SK-N-SH (cell line): ENCODE results near the gene CHRM1. TPM values are rescaled to one million over a fixed set of nuclear protein-coding genes. Genes with fewer than 3 reads are reported as not detected.

Experiments
- CTCF ChIA-PET: fragments of 300-600, 350-600 bp; formaldehyde crosslinking; extraction: SDS; loops from one replicate; lab custom pipeline; 2021; lab: Yijun Ruan, JAX
- POLR2A ChIA-PET: fragments of 350-600 bp; sonication (Branson Sonifier 250); formaldehyde crosslinking; extraction: SDS; loops from one replicate; lab custom pipeline; 2020; ENCODE audit warnings: antibody characterized with exemption, inconsistent platforms; lab: Yijun Ruan, JAX
- DNase-seq: peaks from one replicate; pipeline ENCODE4 v3.0.0; 2012
- H2AFZ ChIP-seq: fragments of 200-600 bp; sonication (generic); 2 replicates; pipeline ENCODE4 v1.8.1; 2016; ENCODE audit warnings: antibody characterized with exemption, mild to moderate bottlenecking, low read depth
- H3F3A ChIP-seq: fragments of 200-600 bp; sonication (generic); replicated peaks from 2 replicates; pipeline ENCODE3; 2016; ENCODE audit warnings: antibody characterized with exemption, mild to moderate bottlenecking; ENCODE audit not compliant: insufficient read depth
- H3K27ac ChIP-seq, 2 experiments: fragments of 200-500 bp in 1 of 2; fragments of 200-600 bp in 1 of 2; sonication (Bioruptor generic) in 1 of 2; sonication (generic), shearing (Covaris generic) in 1 of 2; 2 replicates each; pipeline versions ENCODE4 v1.5.1 to v1.6.1; 2014 to 2016; ENCODE audit warnings: low read depth in 2 of 2, inconsistent platforms in 1 of 2, low read length in 1 of 2, mild to moderate bottlenecking in 1 of 2, mixed read lengths in 1 of 2
- H3K27me3 ChIP-seq: fragments of 200-600 bp; sonication (generic), shearing (Covaris generic); 2 replicates; pipeline ENCODE4 v1.6.1; 2016; ENCODE audit warnings: mixed run types; ENCODE audit not compliant: insufficient read depth
- H3K36me3 ChIP-seq, 2 experiments: fragments of 200-500 bp in 1 of 2; fragments of 200-600 bp in 1 of 2; sonication (Bioruptor generic) in 1 of 2; sonication (generic) in 1 of 2; replicated peaks in 1 of 2; 2 replicates each; pipeline versions ENCODE3 to v1.5.1; 2014 to 2016; ENCODE audit warnings: low read length in 1 of 2, mild to moderate bottlenecking in 1 of 2; ENCODE audit not compliant: insufficient read depth in 2 of 2, control insufficient read depth in 1 of 2
- H3K4me1 ChIP-seq, 2 experiments: fragments of 200-500 bp in 1 of 2; fragments of 200-600 bp in 1 of 2; sonication (Bioruptor generic) in 1 of 2; sonication (generic), shearing (Covaris generic) in 1 of 2; 2 replicates each; pipeline versions ENCODE4 v1.5.1 to v1.6.1; 2014 to 2016; ENCODE audit warnings: low read depth in 1 of 2, low read length in 1 of 2, mixed run types in 1 of 2; ENCODE audit not compliant: insufficient read depth in 2 of 2, control insufficient read depth in 1 of 2
- H3K4me2 ChIP-seq: fragments of 200-600 bp; sonication (generic), shearing (Covaris generic); 2 replicates; pipeline ENCODE4 v1.6.1; 2017; ENCODE audit warnings: mixed run types
- H3K4me3 ChIP-seq, 2 experiments: fragments of 200-500 bp in 1 of 2; fragments of 200-600 bp in 1 of 2; sonication (Bioruptor generic) in 1 of 2; sonication (generic), shearing (Covaris generic) in 1 of 2; 2 replicates each; pipeline versions ENCODE4 v1.5.1 to v1.8.1; 2014 to 2016; ENCODE audit warnings: low read depth in 2 of 2, inconsistent platforms in 1 of 2, low read length in 1 of 2, mild to moderate bottlenecking in 1 of 2, mixed read lengths in 1 of 2, moderate library complexity in 1 of 2
- H3K79me2 ChIP-seq: fragments of 200-600 bp; sonication (generic); 2 replicates; pipeline ENCODE4 v1.8.1; 2017; ENCODE audit warnings: mild to moderate bottlenecking; ENCODE audit not compliant: insufficient read depth
- H3K9ac ChIP-seq: fragments of 200-600 bp; sonication (generic); 2 replicates; pipeline ENCODE4 v1.6.1; 2017; ENCODE audit warnings: mixed run types
- H3K9me2 ChIP-seq: fragments of 200-600 bp; sonication (generic); 2 replicates; pipeline ENCODE4 v1.6.1; 2017; ENCODE audit warnings: mixed run types
- H3K9me3 ChIP-seq: fragments of 200-600 bp; sonication (generic); 2 replicates; pipeline ENCODE4 v1.6.1; 2017; ENCODE audit warnings: mixed run types, mild to moderate bottlenecking, moderate library complexity
- H4K20me1 ChIP-seq: fragments of 200-600 bp; sonication (generic); 2 replicates; pipeline ENCODE4 v1.6.1; 2017; ENCODE audit warnings: mild to moderate bottlenecking, mixed run types; ENCODE audit not compliant: insufficient read depth
- CHD2 ChIP-seq: fragments of 150-350 bp; IDR thresholded peaks from 2 replicates; pipeline ENCODE4 v1.6.1; 2018; ENCODE audit warnings: low read length; ENCODE audit not compliant: partially characterized antibody
- EZH2phosphoT487 ChIP-seq: fragments of 200-600 bp; sonication (generic); IDR thresholded peaks from 2 replicates; pipeline ENCODE4 v1.6.1; 2017; ENCODE audit warnings: low read depth, mixed run types, mild to moderate bottlenecking, antibody characterized with exemption, moderate library complexity, borderline replicate concordance
- GATA2 ChIP-seq: sonication (generic); formaldehyde crosslinking; IDR thresholded peaks from 2 replicates; pipeline ENCODE4 v1.5.0; 2020; ENCODE audit warnings: mild to moderate bottlenecking, missing genetic modification reagents
- JUND ChIP-seq: IDR thresholded peaks from 2 replicates; pipeline ENCODE4 v1.4.0; 2012
- RAD21 ChIP-seq: IDR thresholded peaks from 2 replicates; pipeline ENCODE4 v1.6.1; 2012; ENCODE audit warnings: mild to moderate bottlenecking, low read length
- RCOR1 ChIP-seq: fragments of 150-350 bp; IDR thresholded peaks from 2 replicates; pipeline ENCODE4 v1.6.1; 2017; ENCODE audit warnings: antibody characterized with exemption, low read length
- RXRA ChIP-seq: IDR thresholded peaks from 2 replicates; pipeline ENCODE4 v1.4.0; 2012; ENCODE audit warnings: low read depth, mild to moderate bottlenecking, borderline replicate concordance
- SMC3 ChIP-seq: IDR thresholded peaks from 2 replicates; pipeline ENCODE4 v1.6.1; 2012; ENCODE audit warnings: low read depth, low read length, improper control_type of control experiment
- TAF1 ChIP-seq: IDR thresholded peaks from 2 replicates; pipeline ENCODE4 v1.6.1; 2012; ENCODE audit warnings: low read depth, mild to moderate bottlenecking, low read length, moderate library complexity, borderline replicate concordance
- TCF12 ChIP-seq: IDR thresholded peaks from 2 replicates; pipeline ENCODE4 v1.4.0; 2012
- YY1 ChIP-seq: IDR thresholded peaks from 2 replicates; pipeline ENCODE4 v1.4.0; 2012; ENCODE audit warnings: low read depth, mild to moderate bottlenecking
- WGBS: methylation state at CpG from one replicate; pipeline ENCODE4 v1.1.6; 2017; ENCODE audit warnings: low lambda C conversion rate; 5-methylcytosine and 5-hydroxymethylcytosine counted together
- polyA plus RNA-seq, 3 experiments: library from polyadenylated mRNA; depleted of rRNA; stranded (reverse); fragments of >200 nt; gene quantifications; 2 replicates each; pipeline ENCODE4 v1.2.3, GENCODE V29; 2012
- TF ChIP-seq, protein P1 (sequence below): fragments of 150-350 bp; IDR thresholded peaks from 2 replicates; pipeline ENCODE4 v1.6.1; 2017; ENCODE audit warnings: antibody characterized with exemption, low read length, low read depth, borderline replicate concordance
- TF ChIP-seq, protein P2 (sequence below): IDR thresholded peaks from 2 replicates; pipeline ENCODE4 v1.4.0; 2012; ENCODE audit warnings: low read depth, borderline replicate concordance
- TF ChIP-seq, protein P3 (sequence below): fragments of 200-600 bp; sonication (generic); IDR thresholded peaks from 2 replicates; pipeline ENCODE4 v1.6.1; 2017; ENCODE audit warnings: antibody characterized with exemption, mild to moderate bottlenecking, moderate library complexity
- TF ChIP-seq, protein P4 (sequence below): fragments of 150-350 bp; IDR thresholded peaks from 2 replicates; pipeline ENCODE4 v1.6.1; 2016; ENCODE audit warnings: mild to moderate bottlenecking, low read depth, low read length
- TF ChIP-seq, protein P5 (sequence below): IDR thresholded peaks from 2 replicates; pipeline ENCODE4 v1.4.0; 2012; ENCODE audit warnings: low read depth

The CHRM1 gene
- polyA plus RNA-seq, 1 of the 3 experiments (the other 2 are of a cell fraction), result not detected

DNA sequence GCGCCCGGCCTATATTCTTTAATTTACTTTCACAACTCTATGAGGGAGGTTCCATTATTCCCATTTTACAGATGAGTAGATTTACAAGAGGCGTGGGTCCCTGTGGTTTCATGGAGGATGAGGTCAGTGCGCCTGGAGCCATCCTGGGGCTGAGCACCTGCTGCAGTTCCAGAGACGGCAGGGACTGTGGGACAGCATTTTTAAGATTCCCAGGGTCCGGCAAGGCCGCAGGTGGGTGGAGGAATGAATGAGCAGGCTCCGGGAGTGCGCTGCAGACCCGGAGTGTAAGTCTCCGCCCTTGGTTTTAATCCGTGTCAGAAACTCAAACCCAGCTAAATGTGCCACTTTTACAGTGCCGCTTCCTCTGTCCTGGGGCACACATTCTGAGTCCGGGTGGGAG is 4.1 kb upstream of the CHRM1 start:
- Histone ChIP-seq H3K4me2 (no peak overlapping the region), H3K27me3 (no peaks in the 10 kb centered on the region)

More for the DNA sequence above, 4.1 kb upstream of the CHRM1 start:
- H3K9me3 ChIP-seq, result no peaks in the 10 kb centered on the region
- H3K4me3 ChIP-seq, result no peak overlapping the region
- H3K9ac ChIP-seq, result no peak overlapping the region
- POLR2A ChIA-PET, result no interaction called here
- no peaks in the 10 kb centered on the region for H3F3A ChIP-seq
- no peak for DNase-seq
- TF ChIP-seq GATA2 (CRISPR knock-in tag), result no peak
- TF ChIP-seq, protein P1, sequence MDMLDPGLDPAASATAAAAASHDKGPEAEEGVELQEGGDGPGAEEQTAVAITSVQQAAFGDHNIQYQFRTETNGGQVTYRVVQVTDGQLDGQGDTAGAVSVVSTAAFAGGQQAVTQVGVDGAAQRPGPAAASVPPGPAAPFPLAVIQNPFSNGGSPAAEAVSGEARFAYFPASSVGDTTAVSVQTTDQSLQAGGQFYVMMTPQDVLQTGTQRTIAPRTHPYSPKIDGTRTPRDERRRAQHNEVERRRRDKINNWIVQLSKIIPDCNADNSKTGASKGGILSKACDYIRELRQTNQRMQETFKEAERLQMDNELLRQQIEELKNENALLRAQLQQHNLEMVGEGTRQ, result no peak
- no peak for TF ChIP-seq TAF1
- no peak for TF ChIP-seq CHD2
- TF ChIP-seq EZH2phosphoT487, result no peak
- TF ChIP-seq RXRA, result no peak
- TF ChIP-seq TCF12, result no peak
- TF ChIP-seq, protein P2, sequence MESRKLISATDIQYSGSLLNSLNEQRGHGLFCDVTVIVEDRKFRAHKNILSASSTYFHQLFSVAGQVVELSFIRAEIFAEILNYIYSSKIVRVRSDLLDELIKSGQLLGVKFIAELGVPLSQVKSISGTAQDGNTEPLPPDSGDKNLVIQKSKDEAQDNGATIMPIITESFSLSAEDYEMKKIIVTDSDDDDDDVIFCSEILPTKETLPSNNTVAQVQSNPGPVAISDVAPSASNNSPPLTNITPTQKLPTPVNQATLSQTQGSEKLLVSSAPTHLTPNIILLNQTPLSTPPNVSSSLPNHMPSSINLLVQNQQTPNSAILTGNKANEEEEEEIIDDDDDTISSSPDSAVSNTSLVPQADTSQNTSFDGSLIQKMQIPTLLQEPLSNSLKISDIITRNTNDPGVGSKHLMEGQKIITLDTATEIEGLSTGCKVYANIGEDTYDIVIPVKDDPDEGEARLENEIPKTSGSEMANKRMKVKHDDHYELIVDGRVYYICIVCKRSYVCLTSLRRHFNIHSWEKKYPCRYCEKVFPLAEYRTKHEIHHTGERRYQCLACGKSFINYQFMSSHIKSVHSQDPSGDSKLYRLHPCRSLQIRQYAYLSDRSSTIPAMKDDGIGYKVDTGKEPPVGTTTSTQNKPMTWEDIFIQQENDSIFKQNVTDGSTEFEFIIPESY, result no peak
- TF ChIP-seq, protein P3, sequence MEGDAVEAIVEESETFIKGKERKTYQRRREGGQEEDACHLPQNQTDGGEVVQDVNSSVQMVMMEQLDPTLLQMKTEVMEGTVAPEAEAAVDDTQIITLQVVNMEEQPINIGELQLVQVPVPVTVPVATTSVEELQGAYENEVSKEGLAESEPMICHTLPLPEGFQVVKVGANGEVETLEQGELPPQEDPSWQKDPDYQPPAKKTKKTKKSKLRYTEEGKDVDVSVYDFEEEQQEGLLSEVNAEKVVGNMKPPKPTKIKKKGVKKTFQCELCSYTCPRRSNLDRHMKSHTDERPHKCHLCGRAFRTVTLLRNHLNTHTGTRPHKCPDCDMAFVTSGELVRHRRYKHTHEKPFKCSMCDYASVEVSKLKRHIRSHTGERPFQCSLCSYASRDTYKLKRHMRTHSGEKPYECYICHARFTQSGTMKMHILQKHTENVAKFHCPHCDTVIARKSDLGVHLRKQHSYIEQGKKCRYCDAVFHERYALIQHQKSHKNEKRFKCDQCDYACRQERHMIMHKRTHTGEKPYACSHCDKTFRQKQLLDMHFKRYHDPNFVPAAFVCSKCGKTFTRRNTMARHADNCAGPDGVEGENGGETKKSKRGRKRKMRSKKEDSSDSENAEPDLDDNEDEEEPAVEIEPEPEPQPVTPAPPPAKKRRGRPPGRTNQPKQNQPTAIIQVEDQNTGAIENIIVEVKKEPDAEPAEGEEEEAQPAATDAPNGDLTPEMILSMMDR, result no peak
- TF ChIP-seq YY1, result no peak
- TF ChIP-seq, protein P4, sequence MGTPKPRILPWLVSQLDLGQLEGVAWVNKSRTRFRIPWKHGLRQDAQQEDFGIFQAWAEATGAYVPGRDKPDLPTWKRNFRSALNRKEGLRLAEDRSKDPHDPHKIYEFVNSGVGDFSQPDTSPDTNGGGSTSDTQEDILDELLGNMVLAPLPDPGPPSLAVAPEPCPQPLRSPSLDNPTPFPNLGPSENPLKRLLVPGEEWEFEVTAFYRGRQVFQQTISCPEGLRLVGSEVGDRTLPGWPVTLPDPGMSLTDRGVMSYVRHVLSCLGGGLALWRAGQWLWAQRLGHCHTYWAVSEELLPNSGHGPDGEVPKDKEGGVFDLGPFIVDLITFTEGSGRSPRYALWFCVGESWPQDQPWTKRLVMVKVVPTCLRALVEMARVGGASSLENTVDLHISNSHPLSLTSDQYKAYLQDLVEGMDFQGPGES, result no peak
- TF ChIP-seq, protein P5, sequence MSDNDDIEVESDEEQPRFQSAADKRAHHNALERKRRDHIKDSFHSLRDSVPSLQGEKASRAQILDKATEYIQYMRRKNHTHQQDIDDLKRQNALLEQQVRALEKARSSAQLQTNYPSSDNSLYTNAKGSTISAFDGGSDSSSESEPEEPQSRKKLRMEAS, result no peak
- no peak for TF ChIP-seq JUND
- no peak for TF ChIP-seq RAD21
- TF ChIP-seq SMC3, result no peak
- no peak for TF ChIP-seq RCOR1
- H3K79me2 ChIP-seq, result no peaks in the 10 kb centered on the region
- H3K36me3 ChIP-seq, result no peaks in the 10 kb centered on the region
- WGBS, result 82% methylated on average over 14 of the region's 14 CpGs
- no peaks in the 10 kb centered on the region for H3K9me2 ChIP-seq
- peaks cover 0 to 49% of the 10 kb centered on the region in 2 experiments; a peak in 1 of 4 replicates for H3K4me1 ChIP-seq
- no peak overlapping the region for H2AFZ ChIP-seq
- no peaks in the 10 kb centered on the region for H4K20me1 ChIP-seq
- H3K27ac ChIP-seq, result no peak overlapping the region
- CTCF ChIA-PET, result interaction anchor here (6.2 to 27.5 kb wide), 3 partner anchors 18 to 96 kb away, joined by 41 to 751 read pairs (median 54); no protein-coding TSS in a partner anchor
